GM06990 (cell line): Measurements from ENCODE around the gene CHST2.

ENCODE experiments used
- DNase-seq: peaks from one replicate; pipeline ENCODE4 v3.0.0-alpha.2; 2011; ENCODE audit not compliant: insufficient read length; ENCODE audit errors: extremely low read depth
- H3K27me3 ChIP-seq: replicated peaks from 2 replicates; pipeline ENCODE4 v1.6.0; 2011; ENCODE audit warnings: low read length; ENCODE audit not compliant: control insufficient read depth, insufficient read depth
- H3K36me3 ChIP-seq: 2 replicates; pipeline ENCODE4 v1.5.1; 2011; ENCODE audit warnings: low read length; ENCODE audit not compliant: control insufficient read depth, insufficient read depth
- H3K4me3 ChIP-seq: replicated peaks from 2 replicates; pipeline ENCODE4 v1.5.1; 2011; ENCODE audit warnings: low read depth, mild to moderate bottlenecking, control low read depth, low read length
- CTCF ChIP-seq: IDR thresholded peaks from 2 replicates; pipeline ENCODE4 v1.5.1; 2011; ENCODE audit warnings: low read length, control low read depth, mild to moderate bottlenecking, inconsistent platforms; ENCODE audit not compliant: insufficient read depth, poor library complexity, severe bottlenecking

CHST2 gene

DNA sequence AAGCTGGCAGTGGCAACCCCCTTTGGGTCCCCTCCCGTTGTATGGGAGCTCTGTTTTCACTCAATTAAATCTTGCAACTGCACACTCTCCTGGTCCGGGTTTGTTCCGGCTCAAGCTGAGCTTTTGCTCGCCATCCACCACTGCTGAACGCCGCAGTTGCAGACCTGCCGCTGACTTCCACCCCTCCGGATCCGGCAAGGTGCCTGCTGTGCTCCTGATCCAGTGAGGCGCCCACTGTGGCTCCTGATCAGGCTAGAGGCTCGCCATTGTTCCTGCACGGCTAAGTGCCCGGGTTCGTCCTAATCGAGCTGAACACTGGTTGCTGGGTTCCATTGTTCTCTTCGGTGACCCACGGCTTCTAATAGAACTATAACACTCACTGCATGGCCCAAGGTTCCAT, 22.8 kb downstream of the CHST2 start:
- no peak overlapping the region for H3K4me3 ChIP-seq
- no peak for DNase-seq
- no peaks in the 10 kb centered on the region for H3K36me3 ChIP-seq
- no peaks in the 10 kb centered on the region for H3K27me3 ChIP-seq
- TF ChIP-seq CTCF = no peak

- no peaks in the 10 kb centered on the region for H3K27me3 ChIP-seq
- no peak for TF ChIP-seq CTCF
- no peaks in the 10 kb centered on the region for H3K36me3 ChIP-seq
- no peak overlapping the region for H3K4me3 ChIP-seq
- DNase-seq = no peak
Observed at GRCh38 chr3:143145906-143146305, 26.3 kb downstream of the CHST2 start.

GRCh38 chr3:143146486-143147274, 27.1 kb downstream of the CHST2 start:
- Histone ChIP-seq H3K36me3 (no peaks in the 10 kb centered on the region), H3K4me3 (no peak overlapping the region), H3K27me3 (no peaks in the 10 kb centered on the region)
- no peak for DNase-seq
- no peak for TF ChIP-seq CTCF

GRCh38 chr3:143147707-143148106, 28.1 kb downstream of the CHST2 start:
- no peak for TF ChIP-seq CTCF
- H3K27me3 ChIP-seq = no peaks in the 10 kb centered on the region
- DNase-seq = no peak
- no peaks in the 10 kb centered on the region for H3K36me3 ChIP-seq
- H3K4me3 ChIP-seq = no peak overlapping the region

- H3K4me3 ChIP-seq = no peak overlapping the region
- H3K36me3 ChIP-seq = no peaks in the 10 kb centered on the region
- no peaks in the 10 kb centered on the region for H3K27me3 ChIP-seq
- DNase-seq = no peak
- TF ChIP-seq CTCF = no peak
Observed at GRCh38 chr3:143150071-143150470, 30.5 kb downstream of the CHST2 start.
